Parathyroid adenoma (tissue), 2 donors: ENCODE measurements around the gene ZNF81.
"Not testable (repeated sequence)": the region's sequence is repeated elsewhere in the genome, so short reads cannot be mapped to it uniquely, and the experiment has no call there.

Experiments
- H2AFZ ChIP-seq: fragments of 300-600 bp; sonication (generic); one replicate; pipeline ENCODE4 v1.7.0; 2017; ENCODE audit warnings: antibody characterized with exemption, mild to moderate bottlenecking
- H3K27ac ChIP-seq: fragments of 300-600 bp; sonication (generic); one replicate; pipeline ENCODE4 v1.7.0; 2017
- H3K27me3 ChIP-seq: fragments of 300-600 bp; sonication (generic); one replicate; pipeline ENCODE4 v1.7.0; 2017; ENCODE audit warnings: low read length; ENCODE audit not compliant: control insufficient read depth, insufficient read depth
- H3K36me3 ChIP-seq: fragments of 300-600 bp; sonication (generic); one replicate; pipeline ENCODE4 v1.7.0; 2017; ENCODE audit warnings: low read length; ENCODE audit not compliant: control insufficient read depth, insufficient read depth
- H3K4me1 ChIP-seq: fragments of 300-600 bp; sonication (generic); one replicate; pipeline ENCODE4 v1.7.0; 2017; ENCODE audit warnings: control low read depth
- H3K4me2 ChIP-seq: fragments of 300-600 bp; sonication (generic); one replicate; pipeline ENCODE4 v1.7.0; 2017; ENCODE audit warnings: low read length
- H3K4me3 ChIP-seq: fragments of 300-600 bp; sonication (generic); one replicate; pipeline ENCODE4 v1.7.0; 2017; ENCODE audit warnings: low read depth, low read length
- H3K79me2 ChIP-seq: fragments of 300-600 bp; sonication (generic); one replicate; pipeline ENCODE4 v1.7.0; 2017; ENCODE audit warnings: control low read depth
- H3K9ac ChIP-seq: fragments of 300-600 bp; sonication (generic); one replicate; pipeline ENCODE4 v1.7.0; 2017; ENCODE audit warnings: mild to moderate bottlenecking
- H3K9me3 ChIP-seq: fragments of 300-600 bp; sonication (generic); one replicate; pipeline ENCODE4 v1.7.0; 2017; ENCODE audit warnings: low read length; ENCODE audit not compliant: control insufficient read depth
- TF ChIP-seq, protein P1 (sequence below): fragments of 300-600 bp; sonication (generic); IDR thresholded peaks from one replicate; pipeline ENCODE4 v1.7.0; 2017; ENCODE audit warnings: antibody characterized with exemption, mild to moderate bottlenecking
- donor health status: primary hyperparathyroidism.

Gene ZNF81

DNA sequence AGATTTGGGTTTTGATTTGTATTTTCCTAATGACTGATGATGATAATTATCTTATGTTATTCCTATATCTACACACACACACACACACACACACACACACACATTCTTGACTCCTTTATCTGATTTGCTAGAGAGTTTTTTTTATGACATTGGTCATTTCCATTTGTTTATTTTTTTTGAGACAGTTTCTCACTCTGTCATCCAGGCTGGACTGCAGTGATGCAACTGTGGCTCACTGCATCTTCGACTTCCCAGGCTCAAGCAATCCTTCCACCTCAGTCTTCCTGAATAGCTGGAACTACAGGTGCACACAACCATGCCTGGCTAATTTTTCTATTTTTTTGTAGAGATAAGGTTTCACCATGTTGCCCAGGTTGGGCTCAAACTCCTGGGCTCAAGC is 6.7 kb downstream of the ZNF81 start:
- no peaks in the 10 kb centered on the region for H3K36me3 ChIP-seq

DNA sequence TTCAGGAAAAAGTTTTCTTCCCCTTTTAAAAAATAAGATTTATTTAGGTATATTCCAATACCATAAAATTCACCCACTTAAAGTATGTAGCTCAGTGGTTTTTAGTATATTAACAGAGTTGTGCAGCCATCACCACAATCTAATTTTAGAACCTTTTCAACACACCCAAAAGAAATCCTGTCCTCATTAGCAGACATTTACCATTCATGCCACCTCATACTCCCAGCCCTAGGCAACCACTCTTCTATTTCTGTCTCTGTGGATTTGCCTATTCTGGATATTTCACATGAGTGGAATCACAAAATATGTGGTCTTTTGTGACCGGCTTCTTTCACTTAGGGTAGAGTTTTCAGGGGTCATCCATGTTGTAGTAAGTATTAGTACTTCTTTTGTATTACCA is 7.4 kb downstream of the ZNF81 start:
- no peaks in the 10 kb centered on the region for H3K4me1 ChIP-seq
- no peak overlapping the region for H3K9ac ChIP-seq
- no peak overlapping the region for H3K4me3 ChIP-seq
- H3K36me3 ChIP-seq: no peaks in the 10 kb centered on the region
- TF ChIP-seq, protein P1, sequence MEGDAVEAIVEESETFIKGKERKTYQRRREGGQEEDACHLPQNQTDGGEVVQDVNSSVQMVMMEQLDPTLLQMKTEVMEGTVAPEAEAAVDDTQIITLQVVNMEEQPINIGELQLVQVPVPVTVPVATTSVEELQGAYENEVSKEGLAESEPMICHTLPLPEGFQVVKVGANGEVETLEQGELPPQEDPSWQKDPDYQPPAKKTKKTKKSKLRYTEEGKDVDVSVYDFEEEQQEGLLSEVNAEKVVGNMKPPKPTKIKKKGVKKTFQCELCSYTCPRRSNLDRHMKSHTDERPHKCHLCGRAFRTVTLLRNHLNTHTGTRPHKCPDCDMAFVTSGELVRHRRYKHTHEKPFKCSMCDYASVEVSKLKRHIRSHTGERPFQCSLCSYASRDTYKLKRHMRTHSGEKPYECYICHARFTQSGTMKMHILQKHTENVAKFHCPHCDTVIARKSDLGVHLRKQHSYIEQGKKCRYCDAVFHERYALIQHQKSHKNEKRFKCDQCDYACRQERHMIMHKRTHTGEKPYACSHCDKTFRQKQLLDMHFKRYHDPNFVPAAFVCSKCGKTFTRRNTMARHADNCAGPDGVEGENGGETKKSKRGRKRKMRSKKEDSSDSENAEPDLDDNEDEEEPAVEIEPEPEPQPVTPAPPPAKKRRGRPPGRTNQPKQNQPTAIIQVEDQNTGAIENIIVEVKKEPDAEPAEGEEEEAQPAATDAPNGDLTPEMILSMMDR: no peak
- no peaks in the 10 kb centered on the region for H3K27me3 ChIP-seq
- H2AFZ ChIP-seq: no peak overlapping the region
- H3K27ac ChIP-seq: no peak overlapping the region
- H3K9me3 ChIP-seq: no peaks in the 10 kb centered on the region
- no peaks in the 10 kb centered on the region for H3K79me2 ChIP-seq
- no peak overlapping the region for H3K4me2 ChIP-seq

More for the DNA sequence above, 6.7 kb downstream of the ZNF81 start:
- Histone ChIP-seq H3K79me2 (no peaks in the 10 kb centered on the region), H3K9me3 (no peaks in the 10 kb centered on the region), H2AFZ (no peak overlapping the region), H3K4me2 (no peak overlapping the region), H3K27ac (no peak overlapping the region), H3K4me3 (no peak overlapping the region), H3K27me3 (no peaks in the 10 kb centered on the region), H3K9ac (no peak overlapping the region), H3K4me1 (no peaks in the 10 kb centered on the region)
- TF ChIP-seq, protein P1: no peak

DNA sequence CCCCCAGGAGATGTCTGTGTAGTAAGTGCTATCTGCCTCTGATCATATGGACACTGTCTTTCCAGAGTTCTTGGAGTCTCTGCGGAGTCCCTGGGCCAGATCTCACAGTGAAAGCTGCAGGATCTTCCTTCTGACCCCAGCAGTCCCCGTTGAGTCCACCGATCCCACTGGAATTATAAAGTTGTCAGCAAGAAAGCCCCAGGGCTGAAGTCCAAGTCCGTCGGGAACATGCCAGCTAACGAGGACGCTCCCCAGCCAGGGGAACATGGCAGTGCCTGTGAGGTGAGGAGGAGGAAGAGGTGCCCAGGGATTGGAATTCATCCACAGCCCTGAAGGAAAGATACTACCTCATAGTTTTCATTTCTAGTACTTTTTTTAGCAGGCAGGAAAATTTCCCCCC is 9.3 kb downstream of the ZNF81 start:
- Histone ChIP-seq H3K4me3 (no peak overlapping the region), H3K36me3 (no peaks in the 10 kb centered on the region), H3K4me2 (no peak overlapping the region), H3K9ac (no peak overlapping the region), H3K27ac (no peak overlapping the region), H3K27me3 (no peaks in the 10 kb centered on the region), H3K9me3 (no peaks in the 10 kb centered on the region), H3K79me2 (no peaks in the 10 kb centered on the region), H2AFZ (no peak overlapping the region), H3K4me1 (no peaks in the 10 kb centered on the region)
- TF ChIP-seq, protein P1: no peak

DNA sequence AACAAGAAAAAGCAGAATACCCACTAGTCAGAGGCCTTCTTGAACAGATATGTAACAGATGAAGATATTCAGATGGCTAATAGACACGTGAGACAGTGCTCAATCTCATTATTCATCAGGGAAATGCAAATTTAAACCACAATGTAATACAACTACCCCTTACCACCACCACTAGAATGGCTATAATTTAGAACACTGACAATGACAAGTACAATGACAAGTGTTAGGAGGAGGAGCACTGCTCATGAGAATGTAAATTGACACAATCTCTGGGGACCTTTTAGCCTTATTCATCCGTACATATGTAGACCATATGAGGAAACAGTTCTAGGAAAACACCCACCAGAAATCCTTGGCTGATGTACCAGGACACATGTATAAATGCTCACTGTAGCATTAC is 13.1 kb downstream of the ZNF81 start:
- no peak overlapping the region for H2AFZ ChIP-seq
- no peaks in the 10 kb centered on the region for H3K27me3 ChIP-seq
- no peak overlapping the region for H3K9ac ChIP-seq
- H3K4me2 ChIP-seq: no peak overlapping the region
- H3K9me3 ChIP-seq: no peaks in the 10 kb centered on the region
- TF ChIP-seq, protein P1: no peak
- no peaks in the 10 kb centered on the region for H3K4me1 ChIP-seq
- no peaks in the 10 kb centered on the region for H3K36me3 ChIP-seq
- H3K79me2 ChIP-seq: no peaks in the 10 kb centered on the region
- H3K27ac ChIP-seq: no peak overlapping the region
- H3K4me3 ChIP-seq: no peak overlapping the region

DNA sequence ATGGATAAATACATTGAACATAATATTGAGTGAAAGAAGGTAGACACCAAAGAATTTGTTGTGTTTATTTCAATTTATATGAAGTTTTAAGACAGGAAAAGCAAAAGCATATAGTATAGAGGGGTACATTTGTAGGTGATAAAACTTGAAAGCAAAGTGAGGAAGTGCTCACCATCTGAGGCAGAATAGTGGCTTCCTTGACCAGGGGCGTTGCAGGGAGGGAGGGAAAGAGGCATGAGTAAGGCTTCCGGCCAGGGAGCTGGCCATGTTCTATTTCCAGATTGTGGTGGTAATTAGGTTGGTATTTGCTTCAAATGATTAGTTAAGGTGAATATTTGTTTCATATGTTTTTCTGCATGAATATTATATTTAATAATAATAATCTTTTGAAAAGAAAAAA is 13.7 kb downstream of the ZNF81 start:
- H3K36me3 ChIP-seq, H3K27ac ChIP-seq, H3K9me3 ChIP-seq, H2AFZ ChIP-seq, H3K79me2 ChIP-seq, H3K4me1 ChIP-seq, H3K27me3 ChIP-seq, H3K9ac ChIP-seq, H3K4me2 ChIP-seq, H3K4me3 ChIP-seq: not testable (repeated sequence)
